H1 (cell line): ENCODE measurements around the gene CCDC157. TPM values are rescaled to one million over a fixed set of nuclear protein-coding genes. Genes with fewer than 3 reads are reported as not detected.

Experiments used
- CTCF ChIA-PET: fragments of 300-600 bp; sonication (Branson Sonifier 250); formaldehyde crosslinking; loops from one replicate; lab custom pipeline; 2021; ENCODE audit not compliant: partially characterized antibody; lab: Charles Lee
- POLR2A ChIA-PET: fragments of 300-600 bp; sonication (Branson Sonifier 250); formaldehyde crosslinking; loops from one replicate; lab custom pipeline; 2021; ENCODE audit warnings: inconsistent platforms; ENCODE audit not compliant: partially characterized antibody; lab: Charles Lee
- DNase-seq, 2 experiments: peaks; one replicate each; pipeline versions ENCODE4 v3.0.0 to v3.0.0-alpha.2; 2010 to 2022; ENCODE audit warnings: low spot score in 2 of 2, low read depth in 1 of 2, mixed read lengths in 1 of 2
- FAIRE-seq: peaks from 2 replicates; lab custom pipeline; 2011; peaks lifted over from hg19 to GRCh38; lab: Jason Lieb, UNC
- H2AFZ ChIP-seq: 2 replicates; pipeline ENCODE4 v1.8.1; 2012; ENCODE audit warnings: low read length, inconsistent platforms
- H2AK5ac ChIP-seq: 2 replicates; pipeline ENCODE4 v1.6.1; 2013; ENCODE audit warnings: low read depth, low read length
- H2BK120ac ChIP-seq: replicated peaks from 2 replicates; pipeline ENCODE3; 2013; ENCODE audit warnings: low read depth, low read length, inconsistent platforms
- H2BK12ac ChIP-seq: 2 replicates; pipeline ENCODE4 v1.6.1; 2013; ENCODE audit warnings: low read depth, low read length
- H2BK15ac ChIP-seq: 2 replicates; pipeline ENCODE4 v1.6.1; 2013; ENCODE audit warnings: low read length
- H2BK20ac ChIP-seq: 2 replicates; pipeline ENCODE4 v1.6.1; 2013; ENCODE audit warnings: low read length
- H2BK5ac ChIP-seq: 2 replicates; pipeline ENCODE4 v1.6.1; 2013; ENCODE audit warnings: low read depth, low read length
- H3K14ac ChIP-seq: 2 replicates; pipeline ENCODE4 v1.6.1; 2013; ENCODE audit warnings: inconsistent platforms; ENCODE audit not compliant: insufficient read length
- H3K18ac ChIP-seq: 2 replicates; pipeline ENCODE4 v1.6.1; 2013; ENCODE audit warnings: low read length; ENCODE audit errors: extremely low read depth
- H3K23ac ChIP-seq: 2 replicates; pipeline ENCODE4 v1.6.1; 2013; ENCODE audit warnings: inconsistent platforms; ENCODE audit not compliant: insufficient read length
- H3K23me2 ChIP-seq: 2 replicates; pipeline ENCODE4 v1.6.1; 2013; ENCODE audit warnings: low read depth, low read length
- H3K27ac ChIP-seq: 2 replicates; pipeline ENCODE4 v1.6.1; 2011; ENCODE audit warnings: low read depth, low read length, inconsistent platforms
- H3K27me3 ChIP-seq, 4 experiments: replicated peaks in 1 of 4; 1 replicate in 1 of 4; 2 replicates in 3 of 4; pipeline versions ENCODE4 v1.6.1 to v1.8.1; 2011 to 2013; ENCODE audit warnings: low read length in 3 of 4, mild to moderate bottlenecking in 3 of 4, inconsistent platforms in 2 of 4, mixed read lengths in 2 of 4, moderate library complexity in 1 of 4; ENCODE audit not compliant: control insufficient read depth in 3 of 4, insufficient read depth in 3 of 4; ENCODE audit errors: extremely low read depth in 1 of 4
- H3K36me3 ChIP-seq, 4 experiments: 2 replicates each; pipeline versions ENCODE4 v1.6.1 to v1.8.1; 2011 to 2013; ENCODE audit warnings: mild to moderate bottlenecking in 4 of 4, low read length in 3 of 4, moderate library complexity in 2 of 4, control low read depth in 1 of 4, inconsistent platforms in 1 of 4; ENCODE audit not compliant: insufficient read depth in 4 of 4, control insufficient read depth in 2 of 4
- H3K4ac ChIP-seq: replicated peaks from 2 replicates; pipeline ENCODE3; 2013; ENCODE audit warnings: low read length, low read depth, mixed read lengths, inconsistent platforms; ENCODE audit not compliant: insufficient read length
- H3K4me1 ChIP-seq, 4 experiments: replicated peaks in 1 of 4; 1 replicate in 1 of 4; 2 replicates in 3 of 4; pipeline versions ENCODE4 v1.6.1 to v1.8.1; 2011 to 2013; ENCODE audit warnings: low read length in 3 of 4, inconsistent platforms in 2 of 4, mixed read lengths in 1 of 4; ENCODE audit not compliant: insufficient read depth in 4 of 4, control insufficient read depth in 3 of 4
- H3K4me2 ChIP-seq, 2 experiments: 2 replicates each; pipeline versions ENCODE4 v1.6.1 to v1.8.1; 2011 to 2013; ENCODE audit warnings: low read depth in 2 of 2, low read length in 2 of 2, control low read depth in 1 of 2, inconsistent platforms in 1 of 2, mild to moderate bottlenecking in 1 of 2; ENCODE audit not compliant: insufficient read depth in 1 of 2
- H3K4me3 ChIP-seq, 4 experiments: fragments of 200-600, 300-600 bp in 1 of 4; sonication (generic), shearing (Covaris generic), sonication (Bioruptor Twin) in 1 of 4; 2 replicates each; pipeline versions ENCODE4 v1.5.1 to v1.8.1; 2011 to 2016; ENCODE audit warnings: low read length in 4 of 4, low read depth in 3 of 4, control low read depth in 2 of 4, inconsistent platforms in 2 of 4, mild to moderate bottlenecking in 2 of 4, mixed read lengths in 1 of 4, moderate library complexity in 1 of 4; ENCODE audit not compliant: insufficient read depth in 2 of 4; ENCODE audit errors: extremely low read depth in 1 of 4
- H3K56ac ChIP-seq: replicated peaks from 2 replicates; pipeline ENCODE3; 2013; ENCODE audit warnings: low read depth, mild to moderate bottlenecking, mixed read lengths, low read length, inconsistent platforms; ENCODE audit not compliant: insufficient read length
- H3K79me1 ChIP-seq: 2 replicates; pipeline ENCODE4 v1.6.1; 2013; ENCODE audit warnings: low read depth, low read length, control low read depth
- H3K79me2 ChIP-seq, 2 experiments: 2 replicates each; pipeline versions ENCODE4 v1.6.1 to v1.8.1; 2012 to 2013; ENCODE audit warnings: low read length in 2 of 2, mild to moderate bottlenecking in 2 of 2, inconsistent platforms in 1 of 2; ENCODE audit not compliant: insufficient read depth in 2 of 2, control insufficient read depth in 1 of 2
- H3K9ac ChIP-seq, 4 experiments: replicated peaks in 1 of 4; 1 replicate in 1 of 4; 2 replicates in 3 of 4; pipeline versions ENCODE4 v1.6.1 to v1.8.1; 2011 to 2013; ENCODE audit warnings: low read depth in 3 of 4, low read length in 3 of 4, control low read depth in 2 of 4, mild to moderate bottlenecking in 2 of 4, moderate library complexity in 2 of 4, inconsistent platforms in 1 of 4; ENCODE audit errors: extremely low read depth in 1 of 4
- H3K9me3 ChIP-seq, 2 experiments: 2 replicates each; pipeline versions ENCODE4 v1.6.1 to v1.8.1; 2012 to 2013; ENCODE audit warnings: mild to moderate bottlenecking in 2 of 2, moderate library complexity in 2 of 2, control low read depth in 1 of 2, inconsistent platforms in 1 of 2, low read depth in 1 of 2, low read length in 1 of 2, mixed read lengths in 1 of 2; ENCODE audit not compliant: insufficient read depth in 2 of 2
- H4K20me1 ChIP-seq, 2 experiments: replicated peaks in 1 of 2; 2 replicates each; pipeline versions ENCODE3 to v1.8.1; 2011 to 2013; ENCODE audit warnings: inconsistent platforms in 2 of 2, low read length in 2 of 2, mild to moderate bottlenecking in 1 of 2; ENCODE audit not compliant: insufficient read depth in 2 of 2, control insufficient read depth in 1 of 2
- H4K5ac ChIP-seq: 2 replicates; pipeline ENCODE4 v1.6.1; 2013; ENCODE audit warnings: low read length, low read depth, mixed read lengths, inconsistent platforms; ENCODE audit not compliant: insufficient read length
- H4K8ac ChIP-seq: 2 replicates; pipeline ENCODE4 v1.8.0; 2013; ENCODE audit warnings: mild to moderate bottlenecking, moderate library complexity, low read length, inconsistent platforms; ENCODE audit not compliant: insufficient read depth; ENCODE audit errors: extremely low read depth
- H4K91ac ChIP-seq: replicated peaks from 2 replicates; pipeline ENCODE3; 2013; ENCODE audit warnings: low read length, mixed read lengths, inconsistent platforms; ENCODE audit not compliant: insufficient read length
- ATF2 ChIP-seq: IDR thresholded peaks from 2 replicates; pipeline ENCODE4 v1.6.1; 2012; ENCODE audit warnings: low read length, inconsistent platforms
- BACH1 ChIP-seq: IDR thresholded peaks from 2 replicates; pipeline ENCODE4 v1.6.1; 2012; ENCODE audit warnings: low read length, improper control_type of control experiment
- GABPA ChIP-seq: IDR thresholded peaks from 2 replicates; pipeline ENCODE4 v1.6.1; 2011; ENCODE audit warnings: mild to moderate bottlenecking, low read length, moderate library complexity, borderline replicate concordance; ENCODE audit not compliant: insufficient read depth
- SP1 ChIP-seq: IDR thresholded peaks from 2 replicates; pipeline ENCODE4 v1.6.1; 2011; ENCODE audit warnings: low read depth, low read length
- TAF7 ChIP-seq: optimal IDR thresholded peaks from 2 replicates; pipeline ENCODE3; 2011; ENCODE audit warnings: low read depth, mild to moderate bottlenecking, inconsistent platforms, low read length, moderate library complexity, borderline replicate concordance
- WGBS, 2 experiments: shearing (Covaris generic) in 1 of 2; methylation state at CpG; one replicate each; pipeline versions ENCODE4 v1.1.6 to v1.1.7; 2013 to 2015; ENCODE audit warnings: low lambda C conversion rate in 2 of 2, mixed read lengths in 2 of 2, inconsistent platforms in 1 of 2, low coverage in 1 of 2, missing lambda C conversion rate in 1 of 2; ENCODE audit not compliant: insufficient replicate concordance in 2 of 2, insufficient coverage in 1 of 2, insufficient read length in 1 of 2; ENCODE audit errors: extremely low coverage in 1 of 2, missing lambda C conversion rate in 1 of 2; 5-methylcytosine and 5-hydroxymethylcytosine counted together
- polyA plus RNA-seq, 7 experiments: library from polyadenylated mRNA; depleted of rRNA in 3 of 7; stranded (reverse) in 5 of 7; unstranded in 2 of 7; fragments of >200 nt in 5 of 7; fragments of 200-250 nt in 2 of 7; gene quantifications; 1 replicate in 5 of 7; 2 replicates in 1 of 7; 4 replicates in 1 of 7; pipeline versions ENCODE4 v1.2.1 to v1.2.3, GENCODE V29; 2011 to 2013; ENCODE audit warnings: missing spikeins in 2 of 7, mixed read lengths in 2 of 7
- total RNA-seq: library from RNA; stranded (reverse); fragmentation: NEBNext Ultra II Directional; extraction: Animal tissue kit (Norgen Biotek cat#: 25700); gene quantifications from 2 replicates; pipeline ENCODE4 v1.2.1, GENCODE V29; 2021

Gene CCDC157
- total and polyA plus RNA-seq, 2 of the 8 experiments (the other 6 are each of a cell fraction or from before 2014, with no cell fraction given): 4.1 to 8.4 TPM

DNA sequence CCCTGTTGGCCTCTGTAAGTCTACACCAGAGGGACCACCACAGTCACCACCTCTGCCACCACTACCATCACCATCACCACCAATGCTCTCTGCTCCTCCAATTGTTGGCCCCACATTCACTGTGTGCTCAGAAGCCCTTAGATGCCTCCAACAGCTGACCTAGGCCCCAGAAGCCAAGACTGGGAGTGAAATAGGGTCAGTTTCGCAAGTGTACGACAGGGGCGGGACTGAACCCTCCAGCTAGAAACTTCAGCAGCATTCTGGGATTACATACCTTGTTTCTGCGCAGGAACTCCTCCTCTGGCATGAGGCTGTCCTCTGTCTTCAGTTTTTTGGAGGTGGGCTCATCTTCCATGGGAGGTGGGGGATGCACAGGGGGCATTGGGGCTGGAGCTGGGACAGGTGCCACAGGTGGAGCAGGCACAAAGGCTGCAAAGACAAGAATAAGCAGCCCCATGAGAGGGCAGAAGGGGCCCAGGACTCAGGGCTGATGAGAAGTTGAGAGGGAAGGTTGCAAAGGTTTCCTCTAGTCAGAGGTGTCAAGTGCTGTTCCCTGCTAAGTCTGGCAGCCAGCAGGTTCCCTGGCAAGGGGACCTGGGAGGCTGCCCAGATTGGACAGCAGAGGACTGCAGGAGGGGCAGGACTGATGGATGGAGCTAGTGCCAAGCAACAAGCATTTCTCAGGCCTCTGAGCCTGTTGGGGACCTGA lies 19.9 kb upstream of the CCDC157 start:
- FAIRE-seq: no peak
- H3K36me3 ChIP-seq: peaks cover 43 to 92% (median 87%) of the 10 kb centered on the region in 4 experiments
- ChIA-PET CTCF (interaction anchor here (0.5 to 1.8 kb wide), 4 partner anchors 9 to 153 kb away, joined by 3 to 6 read pairs (median 3); no protein-coding TSS in a partner anchor), POLR2A (interaction anchor here (1.1 to 2.1 kb wide), 5 partner anchors 9 to 44 kb away, joined by 3 to 6 read pairs (median 4); partner anchors contain the start of genes SF3A1 and TBC1D10A)
- H2BK120ac ChIP-seq: no peak overlapping the region
- H3K4me2 ChIP-seq: no peak overlapping the region
- no peak overlapping the region for H2BK20ac ChIP-seq
- no peak overlapping the region for H3K18ac ChIP-seq
- H2BK15ac ChIP-seq: no peak overlapping the region
- H3K23me2 ChIP-seq: no peaks in the 10 kb centered on the region
- H3K14ac ChIP-seq: no peak overlapping the region
- DNase-seq: no peak
- no peak overlapping the region for H4K8ac ChIP-seq
- H2AFZ ChIP-seq: no peak overlapping the region
- no peak overlapping the region for H2BK12ac ChIP-seq
- no peaks in the 10 kb centered on the region for H3K79me2 ChIP-seq
- H4K91ac ChIP-seq: no peak overlapping the region
- no peak overlapping the region for H2AK5ac ChIP-seq
- H3K23ac ChIP-seq: no peak overlapping the region
- peaks cover 0 to 10% of the 10 kb centered on the region in 2 experiments for H4K20me1 ChIP-seq
- H2BK5ac ChIP-seq: no peak overlapping the region
- no peaks in the 10 kb centered on the region for H3K9me3 ChIP-seq
- no peak overlapping the region for H3K4me3 ChIP-seq
- no peaks in the 10 kb centered on the region for H3K27me3 ChIP-seq
- no peak overlapping the region for H3K4ac ChIP-seq
- no peak overlapping the region for H3K56ac ChIP-seq
- WGBS, 2 experiments: 96% methylated on average over 4 of the region's 4 CpGs; no CpG with 5 or more reads in 1 of the 2 experiments
- no peaks in the 10 kb centered on the region; the same call in 1 of the 2 replicates for H3K79me1 ChIP-seq
- no peak overlapping the region for H4K5ac ChIP-seq
- H3K4me1 ChIP-seq: no peaks in the 10 kb centered on the region
- H3K9ac ChIP-seq: no peak overlapping the region
- no peak overlapping the region for H3K27ac ChIP-seq
- no peak for TF ChIP-seq GABPA
- TF ChIP-seq ATF2: no peak
- no peak for TF ChIP-seq TAF7
- no peak for TF ChIP-seq SP1
- TF ChIP-seq BACH1: no peak
